Stimulated activated CD4-positive, alpha-beta T cell treated with anti-CD3 and anti-CD28 coated beads, Interleukin-4, amount 100 ng/mL, for 4 hours (primary cell): ENCODE results near the gene LRRC58.
"Not testable (repeated sequence)": the region's sequence is repeated elsewhere in the genome, so short reads cannot be mapped to it uniquely, and the experiment has no call there.

Experiments used
- DNase-seq, 2 experiments: peaks; one replicate each; pipeline ENCODE4 v3.0.0-alpha.2; 2020

Gene LRRC58

GRCh38 chr3:120348991-120349854 is at the start of gene LRRC58:
TSS of gene LRRC58 (minus strand) at chr3:120349354. CDS start at chr3:120349243, 111 bp downstream.
- peak; percentile 85 to 91 for DNase-seq

- no peak for DNase-seq
These were observed 47.3 kb upstream of the LRRC58 start for GRCh38 chr3:120396469-120396868.

GRCh38 chr3:120394347-120394746 is 45.2 kb upstream of the LRRC58 start:
- no peak for DNase-seq

- no peak for DNase-seq
These were observed 44.6 kb upstream of the LRRC58 start for GRCh38 chr3:120393761-120394160.

- DNase-seq = no peak
These were observed 44.1 kb upstream of the LRRC58 start for GRCh38 chr3:120393243-120393642.

- no peak for DNase-seq
These were observed 33.8 kb upstream of the LRRC58 start for GRCh38 chr3:120382941-120383447.

GRCh38 chr3:120381503-120381902 is 32.3 kb upstream of the LRRC58 start:
- no peak for DNase-seq

- not testable (repeated sequence) for DNase-seq
These were observed 28.8 kb upstream of the LRRC58 start for GRCh38 chr3:120377948-120378347.

- DNase-seq = no peak
These were observed 21.3 kb upstream of the LRRC58 start for GRCh38 chr3:120370463-120370862.

GRCh38 chr3:120369037-120369467 is 19.9 kb upstream of the LRRC58 start:
- no peak for DNase-seq

- no peak for DNase-seq
These were observed 19.0 kb upstream of the LRRC58 start for GRCh38 chr3:120368172-120368571.

- no peak for DNase-seq
These were observed 15.7 kb upstream of the LRRC58 start for GRCh38 chr3:120364821-120365220.

GRCh38 chr3:120364101-120364500 is 14.9 kb upstream of the LRRC58 start:
- no peak for DNase-seq

GRCh38 chr3:120357807-120358206 is 8.7 kb upstream of the LRRC58 start:
- no peak for DNase-seq

- DNase-seq = no peak
These were observed 6.3 kb upstream of the LRRC58 start for GRCh38 chr3:120355486-120355885.

- no peak for DNase-seq
These were observed 4.3 kb upstream of the LRRC58 start for GRCh38 chr3:120353463-120353862.

GRCh38 chr3:120352017-120352416 is 2.9 kb upstream of the LRRC58 start:
- DNase-seq = no peak

- DNase-seq = no peak
These were observed 1.3 kb upstream of the LRRC58 start for GRCh38 chr3:120350401-120350941.

GRCh38 chr3:120349855-120350125 is 636 bp upstream of the LRRC58 start:
- no peak for DNase-seq

- peak; percentile 51 for DNase-seq
These were observed 826 bp downstream of the LRRC58 start for GRCh38 chr3:120348065-120348990.

GRCh38 chr3:120344349-120344748 is 4.8 kb downstream of the LRRC58 start:
- DNase-seq = no peak

- no peak for DNase-seq
These were observed 7.4 kb downstream of the LRRC58 start for GRCh38 chr3:120341658-120342346.

GRCh38 chr3:120339362-120339761 is 9.8 kb downstream of the LRRC58 start:
- DNase-seq = no peak
